ENCODE results near the gene YIF1A.
A peak's percentile ranks its signal among the peaks of the same experiment; 100 is the strongest.
"Not testable (repeated sequence)": the region's sequence is repeated elsewhere in the genome, so short reads cannot be mapped to it uniquely, and the experiment has no call there.

Gene YIF1A

GRCh38 chr11:66310803-66311440 lies 22.0 kb upstream of the YIF1A start:
- DNase-seq = not testable (repeated sequence)

DNA sequence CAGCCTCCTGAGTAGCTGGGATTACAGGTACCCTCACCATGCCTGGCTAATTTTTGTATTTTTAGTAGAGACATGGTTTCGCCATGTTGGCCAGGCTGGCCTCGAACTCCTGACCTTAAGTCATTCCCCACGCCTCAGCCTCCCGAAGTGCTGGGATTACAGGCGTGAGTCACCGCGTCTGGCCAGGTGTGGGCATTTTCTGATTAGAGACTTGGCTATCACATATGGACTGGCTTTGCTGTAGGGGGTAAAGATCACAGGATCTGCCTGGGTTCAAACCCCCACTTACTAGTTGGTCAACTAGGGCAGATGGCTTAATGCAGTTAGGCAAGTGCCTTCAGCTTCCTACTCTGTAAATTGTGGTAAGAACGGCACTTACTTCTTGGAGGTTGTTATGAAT lies 21.4 kb upstream of the YIF1A start:
- no peak for DNase-seq

- DNase-seq = peak; percentile 37
Observed at GRCh38 chr11:66309475-66309874, 20.5 kb upstream of the YIF1A start.

DNA sequence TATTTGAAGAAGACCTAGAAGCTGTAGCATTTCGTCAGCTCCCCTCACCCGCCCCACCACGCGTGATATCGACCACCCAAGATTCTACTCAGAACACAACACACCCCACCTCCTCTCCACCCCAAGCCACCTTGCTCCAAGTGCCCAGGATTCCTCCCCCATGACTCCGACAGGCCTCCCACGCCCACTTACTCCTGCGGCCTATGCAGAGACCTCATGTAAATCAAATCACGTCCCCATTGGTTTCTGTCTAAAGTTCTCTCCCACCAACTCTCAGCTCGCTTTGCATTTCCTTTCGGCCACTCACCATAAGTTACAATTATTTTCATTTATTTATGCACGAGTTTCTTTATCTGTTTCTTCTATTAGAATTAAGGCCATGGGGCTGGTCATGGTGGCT lies 13.7 kb upstream of the YIF1A start:
- DNase-seq = no peak

GRCh38 chr11:66299186-66299585 lies 10.2 kb upstream of the YIF1A start:
- DNase-seq = peak; percentile 34

GRCh38 chr11:66297610-66298009 lies 8.7 kb upstream of the YIF1A start:
- DNase-seq = no peak

- DNase-seq = no peak
Observed at GRCh38 chr11:66294626-66295620, 6.0 kb upstream of the YIF1A start.

- DNase-seq = no peak
Observed at GRCh38 chr11:66293777-66294625, 5.1 kb upstream of the YIF1A start.

DNA sequence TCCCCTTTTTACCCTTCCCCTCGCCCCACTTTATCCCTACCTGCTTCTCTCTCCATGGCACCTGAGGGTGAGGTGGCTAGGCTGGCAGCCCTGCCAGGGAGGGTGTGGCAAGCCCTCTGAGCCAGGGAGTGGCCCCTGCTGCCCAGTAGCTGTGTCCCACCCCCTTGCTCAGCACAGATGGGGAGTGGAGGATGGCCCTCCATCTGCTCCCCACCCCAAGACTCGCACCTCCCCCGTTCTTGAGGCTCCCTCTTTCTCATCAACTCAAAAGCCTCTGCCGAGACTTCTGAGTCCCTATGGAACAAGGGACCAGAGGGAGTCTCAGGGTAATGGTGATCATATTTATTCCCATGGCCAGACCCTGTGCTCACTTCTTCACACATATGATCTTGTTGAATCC lies 4.4 kb upstream of the YIF1A start:
- no peak for DNase-seq

DNA sequence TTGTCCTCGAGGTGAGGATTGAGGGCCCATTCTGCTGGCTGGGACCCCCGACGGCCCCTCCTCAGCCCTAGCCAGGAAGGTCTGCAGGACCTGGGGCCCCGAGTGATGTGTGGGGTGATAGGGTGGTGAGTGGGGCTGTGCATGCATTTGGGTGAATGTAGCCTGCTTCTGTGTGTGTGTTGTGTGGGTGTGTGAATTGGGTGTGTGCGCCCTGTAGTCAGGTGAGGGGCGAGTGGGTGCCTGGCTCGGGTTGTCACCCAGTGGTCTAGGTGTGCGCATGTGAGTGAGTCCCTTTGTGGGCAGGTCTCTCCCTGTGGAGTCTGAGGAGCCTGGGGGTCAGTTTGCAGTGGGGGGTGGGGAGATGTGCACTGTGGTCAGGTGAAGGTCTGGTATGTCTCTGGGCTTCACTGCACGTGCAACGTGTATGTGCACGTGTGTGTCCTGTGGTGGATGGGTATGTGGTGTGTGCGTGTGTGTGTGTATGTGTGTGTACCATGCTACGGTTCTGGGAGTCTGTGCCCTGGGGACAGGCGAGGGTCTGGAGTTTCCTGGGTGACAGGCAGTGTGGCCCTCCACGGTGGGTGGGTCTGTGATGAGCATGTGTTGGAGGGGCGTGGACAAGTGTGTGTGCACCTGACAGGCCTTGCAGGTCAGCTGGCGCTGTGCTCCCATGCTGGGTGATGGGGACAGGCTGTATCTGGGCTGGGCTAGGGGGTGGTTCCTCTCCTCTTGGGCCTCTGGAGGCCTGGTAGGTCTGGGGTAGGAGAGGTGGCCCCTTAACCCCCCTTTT lies 3.8 kb upstream of the YIF1A start:
- no peak for DNase-seq

- DNase-seq = no peak
Observed at GRCh38 chr11:66291706-66292542, 3.0 kb upstream of the YIF1A start, which contains the start of gene TMEM151A. Gene TMEM151A, plus strand, starts transcription at chr11:66291894. Its CDS starts 120 bp downstream, at chr11:66292014.

DNA sequence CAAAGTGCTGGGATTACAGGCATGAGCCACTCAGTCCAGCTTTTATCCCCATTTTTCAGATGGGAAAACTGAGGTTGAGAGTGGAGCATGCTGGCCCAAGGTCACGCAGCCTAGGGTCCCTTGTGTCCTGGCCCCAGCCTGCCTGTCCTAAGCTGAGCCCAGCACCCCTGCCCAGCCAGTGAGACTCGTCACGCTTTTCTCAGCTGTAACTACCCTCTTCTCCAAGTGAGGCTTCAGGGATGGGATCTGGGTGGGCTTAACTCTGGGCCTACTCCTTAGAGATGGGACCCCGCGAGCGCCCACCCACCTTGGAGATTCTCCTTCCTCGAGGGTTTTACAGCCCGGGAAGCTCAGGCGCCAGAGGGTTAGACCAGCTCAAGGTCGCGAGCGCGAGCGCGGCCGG lies 2.4 kb upstream of the YIF1A start:
- no peak for DNase-seq

GRCh38 chr11:66290330-66290621 lies 1.3 kb upstream of the YIF1A start:
- no peak for DNase-seq

DNA sequence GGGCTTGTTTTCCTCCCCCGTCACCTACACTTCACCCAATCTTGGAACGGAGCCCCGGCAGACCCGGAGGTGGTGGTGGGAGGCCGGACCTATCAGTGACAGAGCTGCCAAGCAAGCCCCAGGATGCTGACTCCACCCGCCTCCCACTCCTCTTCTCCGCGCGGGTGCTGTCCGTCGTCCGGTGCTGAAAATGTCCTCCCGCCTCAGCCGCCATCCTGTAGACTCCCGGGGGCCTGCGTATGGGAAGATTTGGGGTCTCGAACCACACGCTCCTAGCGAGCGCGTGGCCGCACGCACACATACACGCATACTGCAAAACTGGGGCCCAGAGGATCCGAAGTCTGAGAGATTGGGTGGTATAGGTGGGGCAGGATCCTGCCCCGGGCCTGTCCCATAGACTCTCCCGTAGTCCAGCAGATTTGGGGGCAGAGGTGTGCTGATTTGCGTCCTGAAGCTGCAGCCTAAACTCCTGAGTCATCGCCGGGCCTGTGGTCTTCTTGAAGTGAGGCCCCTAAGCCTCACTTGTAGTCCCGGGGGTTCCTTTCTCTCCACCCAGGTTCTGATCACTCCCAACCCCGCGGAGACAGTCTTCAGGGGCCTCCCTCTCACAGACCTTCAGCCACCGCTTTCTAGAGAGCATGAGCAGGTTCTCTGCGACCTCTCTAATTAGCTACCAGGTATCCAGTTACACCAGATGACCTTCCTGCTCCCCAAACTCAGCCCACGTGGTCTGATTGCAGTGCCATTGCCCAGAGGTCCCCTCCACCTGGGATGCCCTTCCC lies 796 bp upstream of the YIF1A start:
- DNase-seq = peak; percentile 69

DNA sequence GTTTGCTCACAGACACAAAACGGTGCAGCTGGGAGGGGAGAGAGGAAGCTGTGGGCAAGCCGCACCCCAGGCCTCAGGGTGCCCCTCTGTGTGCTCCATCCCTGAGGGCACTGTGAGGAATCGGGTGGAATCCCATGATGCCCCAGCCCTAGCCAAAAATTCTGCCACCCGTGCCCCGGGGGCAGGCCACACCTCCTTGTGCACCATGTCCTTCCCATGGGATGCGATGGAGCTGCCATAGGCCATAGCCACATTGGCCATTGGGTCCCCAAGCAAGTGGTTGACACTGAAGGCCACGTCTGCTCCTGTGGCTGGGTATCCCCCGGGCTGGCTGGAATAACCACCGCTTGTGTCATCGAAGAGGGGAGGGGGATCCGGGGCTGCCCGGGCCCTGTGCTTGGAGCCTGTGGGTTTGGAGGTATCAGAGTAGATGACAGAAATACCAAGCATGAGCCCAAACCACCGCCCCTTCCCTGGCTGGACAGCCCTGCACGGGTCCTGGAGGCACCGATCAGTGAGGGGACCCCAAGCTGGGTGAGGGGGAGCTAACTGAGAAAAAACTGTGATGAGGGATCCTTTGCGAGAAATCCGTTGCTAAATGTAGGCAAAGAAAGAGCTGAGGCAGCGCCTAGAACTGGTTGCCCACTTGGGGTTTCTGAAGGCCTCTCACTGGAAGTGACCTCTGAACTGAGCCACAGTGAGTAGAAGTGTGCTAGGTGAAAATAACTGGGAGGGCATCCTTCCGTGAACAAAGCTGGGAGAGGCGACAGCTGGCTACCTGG lies 863 bp downstream of the YIF1A start:
- DNase-seq = no peak

DNA sequence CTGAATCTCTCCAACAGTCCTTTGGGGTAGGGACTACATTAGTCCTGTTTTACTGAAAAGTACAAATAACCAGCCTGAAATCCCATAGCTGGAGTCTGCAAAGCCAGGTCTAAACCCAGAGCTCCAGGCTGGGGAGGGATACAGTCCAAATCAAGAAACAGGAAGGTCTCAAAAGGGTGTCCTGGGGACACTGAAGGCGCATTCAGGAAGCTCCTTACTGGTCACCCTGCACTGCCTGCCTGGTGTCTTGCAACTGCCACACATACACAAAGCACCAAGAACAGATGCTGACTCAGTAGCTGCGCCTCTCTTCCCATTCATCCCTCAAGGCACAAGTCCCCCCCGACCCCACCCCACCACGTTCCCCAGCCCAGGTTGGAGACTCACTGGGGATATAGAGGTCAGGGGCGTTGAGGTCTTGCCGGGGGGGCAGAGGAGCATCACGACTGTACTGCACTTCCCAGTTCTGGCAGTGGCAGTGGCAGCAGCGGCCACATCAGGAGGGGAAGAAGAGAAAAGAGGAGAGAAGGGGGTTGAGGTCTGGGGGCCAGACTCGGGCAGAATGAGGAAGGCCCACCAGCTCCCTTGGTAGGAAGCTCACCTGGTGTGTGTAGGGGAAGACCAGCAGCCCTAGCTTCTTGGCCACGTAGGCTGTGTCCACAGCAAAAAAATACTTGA lies 1.6 kb downstream of the YIF1A start:
- DNase-seq = peak; percentile 18

- no peak for DNase-seq
Observed at GRCh38 chr11:66286699-66287098, 2.2 kb downstream of the YIF1A start.

DNA sequence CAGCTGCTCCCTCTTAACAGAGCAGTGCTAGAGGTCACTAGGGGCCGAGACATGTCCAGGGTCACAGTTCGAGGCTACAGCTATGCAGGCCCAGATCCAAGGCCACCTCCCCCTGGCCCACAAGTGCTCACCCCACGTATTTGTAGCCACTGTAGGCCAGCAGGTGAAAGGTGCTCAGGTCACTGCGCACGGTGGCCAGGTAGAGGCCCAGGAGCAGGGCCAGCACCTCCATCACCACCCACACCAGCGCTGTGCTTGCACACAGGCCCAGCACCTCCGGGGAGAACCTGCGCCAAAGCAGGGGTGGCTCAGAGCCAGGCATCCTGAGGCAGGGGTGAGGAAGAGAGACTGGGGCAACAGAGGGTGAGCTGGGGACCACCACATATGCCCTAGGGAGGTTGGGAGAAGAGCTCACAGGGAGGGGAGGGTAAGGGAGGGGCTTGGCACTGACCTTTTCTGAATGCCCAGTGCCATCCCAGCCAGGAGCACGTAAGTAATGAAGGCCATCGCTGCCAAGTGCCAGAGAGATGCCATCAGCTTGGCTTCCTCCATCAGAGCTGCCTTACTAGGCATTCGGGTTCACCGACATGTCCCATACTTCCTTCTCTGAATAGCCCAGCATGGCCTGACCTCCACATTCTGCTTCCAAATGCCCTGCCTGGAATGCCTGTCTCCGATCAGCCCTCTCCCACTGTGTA lies 3.5 kb downstream of the YIF1A start:
- DNase-seq = no peak
